ENCODE results near the gene CPT1C.
"Not testable (repeated sequence)": the region's sequence is repeated elsewhere in the genome, so short reads cannot be mapped to it uniquely, and the experiment has no call there.

CPT1C gene

GRCh38 chr19:49718991-49719390 is 28.1 kb downstream of the CPT1C start:
- TF ChIP-seq, protein P1, sequence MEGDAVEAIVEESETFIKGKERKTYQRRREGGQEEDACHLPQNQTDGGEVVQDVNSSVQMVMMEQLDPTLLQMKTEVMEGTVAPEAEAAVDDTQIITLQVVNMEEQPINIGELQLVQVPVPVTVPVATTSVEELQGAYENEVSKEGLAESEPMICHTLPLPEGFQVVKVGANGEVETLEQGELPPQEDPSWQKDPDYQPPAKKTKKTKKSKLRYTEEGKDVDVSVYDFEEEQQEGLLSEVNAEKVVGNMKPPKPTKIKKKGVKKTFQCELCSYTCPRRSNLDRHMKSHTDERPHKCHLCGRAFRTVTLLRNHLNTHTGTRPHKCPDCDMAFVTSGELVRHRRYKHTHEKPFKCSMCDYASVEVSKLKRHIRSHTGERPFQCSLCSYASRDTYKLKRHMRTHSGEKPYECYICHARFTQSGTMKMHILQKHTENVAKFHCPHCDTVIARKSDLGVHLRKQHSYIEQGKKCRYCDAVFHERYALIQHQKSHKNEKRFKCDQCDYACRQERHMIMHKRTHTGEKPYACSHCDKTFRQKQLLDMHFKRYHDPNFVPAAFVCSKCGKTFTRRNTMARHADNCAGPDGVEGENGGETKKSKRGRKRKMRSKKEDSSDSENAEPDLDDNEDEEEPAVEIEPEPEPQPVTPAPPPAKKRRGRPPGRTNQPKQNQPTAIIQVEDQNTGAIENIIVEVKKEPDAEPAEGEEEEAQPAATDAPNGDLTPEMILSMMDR (IDR thresholded peaks at IDR 0.05; ENCODE audit: low read depth, low read length, missing control alignments), result no peak
- in situ Hi-C loops (cut with HindIII; ENCODE audit: low pct_ligation_motif_present, low sequenced_read_pairs), result no loop called here

GRCh38 chr19:49719420-49719819 is 28.5 kb downstream of the CPT1C start:
- DNase-seq; H3K27ac ChIP-seq; in situ Hi-C loops (cut with HindIII; ENCODE audit: low pct_ligation_motif_present, low sequenced_read_pairs); H3K36me3 ChIP-seq (replicated peaks); H3K27me3 ChIP-seq (replicated peaks); H3K4me3 ChIP-seq (ENCODE audit: low read depth, low read length): not testable (repeated sequence)

More at GRCh38 chr19:49718991-49719390, 28.1 kb downstream of the CPT1C start:
- Histone ChIP-seq H3K36me3 (replicated peaks) (no peaks in the 10 kb centered on the region), H3K27ac (no peak overlapping the region), H3K27me3 (replicated peaks) (no peaks in the 10 kb centered on the region), H3K4me3 (ENCODE audit: low read depth, low read length) (no peak overlapping the region)
- DNase-seq, result no peak

GRCh38 chr19:49727217-49728030 is 36.5 kb downstream of the CPT1C start:
- in situ Hi-C loops (cut with HindIII; ENCODE audit: low pct_ligation_motif_present, low sequenced_read_pairs), result no loop called here
- DNase-seq, result no peak
- Histone ChIP-seq H3K4me3 (ENCODE audit: low read depth, low read length) (no peak overlapping the region), H3K36me3 (replicated peaks) (no peaks in the 10 kb centered on the region), H3K27ac (no peak overlapping the region), H3K27me3 (replicated peaks) (no peaks in the 10 kb centered on the region)
- TF ChIP-seq, protein P1 (IDR thresholded peaks at IDR 0.05; ENCODE audit: low read depth, low read length, missing control alignments), result no peak

- TF ChIP-seq, protein P1 (IDR thresholded peaks at IDR 0.05; ENCODE audit: low read depth, low read length, missing control alignments), result no peak
- in situ Hi-C loops (cut with HindIII; ENCODE audit: low pct_ligation_motif_present, low sequenced_read_pairs), result no loop called here
- Histone ChIP-seq H3K27me3 (replicated peaks) (no peaks in the 10 kb centered on the region), H3K27ac (no peak overlapping the region), H3K36me3 (replicated peaks) (no peaks in the 10 kb centered on the region), H3K4me3 (ENCODE audit: low read depth, low read length) (no peak overlapping the region)
- DNase-seq, result no peak
Observed at GRCh38 chr19:49730166-49730565, 39.2 kb downstream of the CPT1C start.

DNA sequence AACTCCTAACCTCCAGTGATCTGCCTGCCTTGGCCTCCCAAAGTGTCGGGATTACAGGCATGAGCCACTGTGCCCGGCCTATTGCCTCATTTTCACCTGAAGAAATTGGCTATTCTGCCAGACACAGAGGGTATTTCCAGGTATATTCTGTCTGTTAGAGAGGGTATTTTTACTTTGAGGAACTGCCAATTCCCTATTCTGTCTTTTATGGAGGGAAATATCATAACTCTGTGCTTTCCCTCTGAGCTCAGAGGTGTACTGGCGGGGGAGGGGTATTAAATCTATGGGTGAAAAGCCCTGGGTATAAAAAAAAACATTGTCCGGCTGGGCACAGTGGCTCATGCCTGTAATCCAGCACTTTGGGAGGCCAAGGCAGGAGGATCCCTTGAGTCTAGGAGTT is 47.4 kb downstream of the CPT1C start:
- no peak for DNase-seq
- TF ChIP-seq, protein P1 (IDR thresholded peaks at IDR 0.05; ENCODE audit: low read depth, low read length, missing control alignments), result no peak
- no peak overlapping the region for H3K27ac ChIP-seq
- no peak overlapping the region for H3K4me3 ChIP-seq (ENCODE audit: low read depth, low read length)
- H3K27me3 ChIP-seq (replicated peaks), result no peaks in the 10 kb centered on the region
- in situ Hi-C loops (cut with HindIII; ENCODE audit: low pct_ligation_motif_present, low sequenced_read_pairs), result no loop called here
- no peaks in the 10 kb centered on the region for H3K36me3 ChIP-seq (replicated peaks)

DNA sequence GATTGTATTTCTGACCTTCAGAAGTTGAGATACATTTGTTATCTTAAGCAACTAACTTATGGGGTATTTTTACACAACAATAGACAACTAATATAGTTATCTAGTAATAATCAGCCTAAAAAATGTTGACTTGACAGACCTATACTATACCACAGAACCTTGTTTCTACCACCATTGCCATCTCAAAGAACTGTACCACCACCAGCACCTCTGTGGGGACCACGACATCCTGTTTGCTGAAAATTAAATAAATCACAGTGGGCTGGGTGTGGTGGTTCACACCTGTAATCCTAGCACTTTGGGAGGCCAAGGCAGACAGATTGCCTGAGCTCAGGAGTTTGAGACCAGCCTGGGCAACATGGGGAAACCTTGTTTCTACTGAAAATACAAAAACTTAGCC is 48.2 kb downstream of the CPT1C start:
- no peak overlapping the region for H3K4me3 ChIP-seq (ENCODE audit: low read depth, low read length)
- in situ Hi-C loops (cut with HindIII; ENCODE audit: low pct_ligation_motif_present, low sequenced_read_pairs), result no loop called here
- no peak for DNase-seq
- TF ChIP-seq, protein P1 (IDR thresholded peaks at IDR 0.05; ENCODE audit: low read depth, low read length, missing control alignments), result no peak
- H3K27me3 ChIP-seq (replicated peaks), result no peaks in the 10 kb centered on the region
- no peaks in the 10 kb centered on the region for H3K36me3 ChIP-seq (replicated peaks)
- no peak overlapping the region for H3K27ac ChIP-seq
